C4-2B (cell line): Measurements from ENCODE around the gene TEKT3.

Source experiments
- ZFX ChIP-seq: fragments of 450-650 bp; IDR thresholded peaks from 2 replicates; pipeline ENCODE4 v1.6.1; 2017
- TF ChIP-seq, protein P1 (sequence below): fragments of 450-650 bp; conservative IDR thresholded peaks from 2 replicates; pipeline ENCODE4 v1.5.1; 2017; ENCODE audit warnings: mild to moderate bottlenecking

DNA sequence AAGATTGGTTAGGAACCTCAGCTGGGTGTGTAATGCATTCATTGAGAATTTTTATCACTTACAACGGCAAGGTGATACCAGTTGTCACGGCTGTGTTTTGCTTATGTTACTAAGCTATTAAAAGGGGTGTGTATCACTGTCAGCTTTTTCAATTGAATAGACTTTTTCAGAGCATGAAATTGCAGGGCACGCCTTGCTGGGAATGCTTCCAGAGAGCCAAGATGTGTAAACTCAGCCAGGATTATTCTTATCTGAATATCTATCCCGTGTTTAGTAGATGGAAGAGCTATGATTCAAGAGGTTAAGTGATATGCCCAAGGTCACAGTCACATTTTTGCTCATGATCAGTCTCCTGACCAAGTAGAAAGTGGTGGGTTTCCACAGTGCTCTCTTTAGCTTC, 6.6 kb upstream of the TEKT3 start:
- TF ChIP-seq, protein P1, sequence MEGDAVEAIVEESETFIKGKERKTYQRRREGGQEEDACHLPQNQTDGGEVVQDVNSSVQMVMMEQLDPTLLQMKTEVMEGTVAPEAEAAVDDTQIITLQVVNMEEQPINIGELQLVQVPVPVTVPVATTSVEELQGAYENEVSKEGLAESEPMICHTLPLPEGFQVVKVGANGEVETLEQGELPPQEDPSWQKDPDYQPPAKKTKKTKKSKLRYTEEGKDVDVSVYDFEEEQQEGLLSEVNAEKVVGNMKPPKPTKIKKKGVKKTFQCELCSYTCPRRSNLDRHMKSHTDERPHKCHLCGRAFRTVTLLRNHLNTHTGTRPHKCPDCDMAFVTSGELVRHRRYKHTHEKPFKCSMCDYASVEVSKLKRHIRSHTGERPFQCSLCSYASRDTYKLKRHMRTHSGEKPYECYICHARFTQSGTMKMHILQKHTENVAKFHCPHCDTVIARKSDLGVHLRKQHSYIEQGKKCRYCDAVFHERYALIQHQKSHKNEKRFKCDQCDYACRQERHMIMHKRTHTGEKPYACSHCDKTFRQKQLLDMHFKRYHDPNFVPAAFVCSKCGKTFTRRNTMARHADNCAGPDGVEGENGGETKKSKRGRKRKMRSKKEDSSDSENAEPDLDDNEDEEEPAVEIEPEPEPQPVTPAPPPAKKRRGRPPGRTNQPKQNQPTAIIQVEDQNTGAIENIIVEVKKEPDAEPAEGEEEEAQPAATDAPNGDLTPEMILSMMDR, result no peak
- no peak for TF ChIP-seq ZFX
